NCI-H510A (cell line): ENCODE data around the gene GMNN.
A peak's percentile ranks its signal among the peaks of the same experiment; 100 is the strongest.
"Not testable (repeated sequence)": the region's sequence is repeated elsewhere in the genome, so short reads cannot be mapped to it uniquely, and the experiment has no call there.

Source experiments
- DNase-seq: peaks from one replicate; lab custom pipeline; 2025; lab: John Stamatoyannopoulos, UW

The GMNN gene

GRCh38 chr6:24774696-24775519 is at the start of gene GMNN:
Gene GMNN, plus strand, starts transcription at chr6:24774937. Its CDS starts 2,310 bp downstream, at chr6:24777247.
- peak; percentile 95 for DNase-seq

- not testable (repeated sequence) for DNase-seq
Observed at GRCh38 chr6:24730653-24731052, 44.1 kb upstream of the GMNN start.

GRCh38 chr6:24731456-24732134 is 43.1 kb upstream of the GMNN start:
- not testable (repeated sequence) for DNase-seq

- DNase-seq: no peak
Observed at GRCh38 chr6:24734166-24734565, 40.6 kb upstream of the GMNN start.

GRCh38 chr6:24734710-24735109 is 40.0 kb upstream of the GMNN start:
- not testable (repeated sequence) for DNase-seq

- DNase-seq: no peak
Observed at GRCh38 chr6:24738741-24739140, 36.0 kb upstream of the GMNN start.

- DNase-seq: no peak
Observed at GRCh38 chr6:24740861-24741260, 33.9 kb upstream of the GMNN start.

- no peak for DNase-seq
Observed at GRCh38 chr6:24742216-24742738, 32.5 kb upstream of the GMNN start.

- no peak for DNase-seq
Observed at GRCh38 chr6:24743265-24743943, 31.3 kb upstream of the GMNN start.

- no peak for DNase-seq
Observed at GRCh38 chr6:24743944-24744335, 30.8 kb upstream of the GMNN start.

- DNase-seq: no peak
Observed at GRCh38 chr6:24744911-24745310, 29.8 kb upstream of the GMNN start.

GRCh38 chr6:24749297-24749696 is 25.4 kb upstream of the GMNN start:
- DNase-seq: no peak

- not testable (repeated sequence) for DNase-seq
Observed at GRCh38 chr6:24750878-24751277, 23.9 kb upstream of the GMNN start.

- no peak for DNase-seq
Observed at GRCh38 chr6:24752503-24752902, 22.2 kb upstream of the GMNN start.

- DNase-seq: no peak
Observed at GRCh38 chr6:24752917-24753492, 21.7 kb upstream of the GMNN start.

GRCh38 chr6:24753545-24753944 is 21.2 kb upstream of the GMNN start:
- DNase-seq: no peak

GRCh38 chr6:24754378-24754777 is 20.4 kb upstream of the GMNN start:
- DNase-seq: not testable (repeated sequence)

- no peak for DNase-seq
Observed at GRCh38 chr6:24755279-24755678, 19.5 kb upstream of the GMNN start.

- no peak for DNase-seq
Observed at GRCh38 chr6:24757611-24758010, 17.1 kb upstream of the GMNN start.

GRCh38 chr6:24759718-24760117 is 15.0 kb upstream of the GMNN start:
- no peak for DNase-seq

GRCh38 chr6:24760210-24760609 is 14.5 kb upstream of the GMNN start:
- DNase-seq: no peak

GRCh38 chr6:24761193-24761835 is 13.4 kb upstream of the GMNN start:
- no peak for DNase-seq
